IMR-90 (cell line): ENCODE results near the gene RGMB. TPM values are rescaled to one million over a fixed set of nuclear protein-coding genes. Genes with fewer than 3 reads are reported as not detected.

Experiments
- ATAC-seq: fragments of 200-7000 bp; cut with Tn5 transposase; 2 replicates; pipeline ENCODE4 v1.9.1; 2020; ENCODE audit warnings: low read depth, mild to moderate bottlenecking, moderate library complexity
- BruUV-seq: library from RNA; stranded (reverse); fragments of 400-500 nt; replicated peaks from 2 replicates; lab custom pipeline; 2021; lab: Mats Ljungman, UMichigan
- CTCF ChIA-PET: fragments of 300-600 bp; formaldehyde crosslinking; extraction: SDS; loops from one replicate; lab custom pipeline; 2021; ENCODE audit warnings: antibody characterized with exemption; lab: Yijun Ruan, JAX
- POLR2A ChIA-PET: fragments of 300-600 bp; sonication (Branson Sonifier 250); formaldehyde crosslinking; loops from one replicate; lab custom pipeline; 2022; ENCODE audit warnings: antibody characterized with exemption; ENCODE audit not compliant: unreplicated experiment; lab: Charles Lee
- DNase-seq: peaks from one replicate; pipeline ENCODE4 v3.0.0; 2013
- H2AFZ ChIP-seq: replicated peaks from 2 replicates; pipeline ENCODE3; 2013; ENCODE audit warnings: low read length, mild to moderate bottlenecking; ENCODE audit not compliant: poor library complexity
- H2AK5ac ChIP-seq: 2 replicates; pipeline ENCODE4 v1.6.1; 2013; ENCODE audit warnings: low read depth, low read length, inconsistent platforms
- H2AK9ac ChIP-seq: replicated peaks from 2 replicates; pipeline ENCODE3; 2013; ENCODE audit warnings: mild to moderate bottlenecking, low read depth, low read length, moderate library complexity; ENCODE audit not compliant: poor library complexity
- H2BK120ac ChIP-seq: 2 replicates; pipeline ENCODE4 v1.6.1; 2013; ENCODE audit warnings: low read depth, low read length, inconsistent platforms
- H2BK15ac ChIP-seq: 3 replicates; pipeline ENCODE4 v1.6.1; 2013; ENCODE audit warnings: low read depth, low read length, inconsistent platforms
- H2BK20ac ChIP-seq: 2 replicates; pipeline ENCODE4 v1.6.1; 2013; ENCODE audit warnings: low read depth, mild to moderate bottlenecking, inconsistent platforms, low read length, moderate library complexity
- H2BK5ac ChIP-seq: 2 replicates; pipeline ENCODE4 v1.6.1; 2013; ENCODE audit warnings: mild to moderate bottlenecking, low read depth, low read length, inconsistent platforms; ENCODE audit not compliant: poor library complexity, severe bottlenecking
- H3K14ac ChIP-seq: replicated peaks from 2 replicates; pipeline ENCODE4 v1.6.1; 2013; ENCODE audit warnings: low read depth, low read length, inconsistent platforms
- H3K18ac ChIP-seq: 2 replicates; pipeline ENCODE4 v1.6.1; 2013; ENCODE audit warnings: low read depth, low read length, control low read depth
- H3K23ac ChIP-seq: 2 replicates; pipeline ENCODE4 v1.6.1; 2013; ENCODE audit warnings: low read depth, low read length, inconsistent platforms
- H3K27ac ChIP-seq: 2 replicates; pipeline ENCODE4 v1.5.1; 2013; ENCODE audit warnings: mild to moderate bottlenecking, control low read depth, low read length; ENCODE audit not compliant: insufficient read depth
- H3K27me3 ChIP-seq: 2 replicates; pipeline ENCODE4 v1.6.1; 2013; ENCODE audit warnings: low read length; ENCODE audit not compliant: control insufficient read depth, insufficient read depth
- H3K36me3 ChIP-seq: 2 replicates; pipeline ENCODE4 v1.6.1; 2013; ENCODE audit warnings: low read length, mixed read lengths; ENCODE audit not compliant: control insufficient read depth, insufficient read depth
- H3K4ac ChIP-seq: 2 replicates; pipeline ENCODE4 v1.6.1; 2013; ENCODE audit warnings: low read depth, low read length, inconsistent platforms
- H3K4me1 ChIP-seq: 2 replicates; pipeline ENCODE4 v1.6.1; 2013; ENCODE audit warnings: low read length, mixed read lengths; ENCODE audit not compliant: control insufficient read depth, insufficient read depth
- H3K4me2 ChIP-seq: 2 replicates; pipeline ENCODE4 v1.6.1; 2013; ENCODE audit warnings: low read depth, mild to moderate bottlenecking, control low read depth, low read length, moderate library complexity
- H3K4me3 ChIP-seq: 2 replicates; pipeline ENCODE4 v1.5.1; 2013; ENCODE audit warnings: low read depth, mild to moderate bottlenecking, control low read depth, low read length, moderate library complexity; ENCODE audit not compliant: insufficient read depth
- H3K56ac ChIP-seq: 2 replicates; pipeline ENCODE4 v1.6.1; 2013; ENCODE audit warnings: low read length, inconsistent platforms; ENCODE audit not compliant: insufficient read depth; ENCODE audit errors: extremely low read depth
- H3K79me1 ChIP-seq, 2 experiments: 2 replicates each; pipeline ENCODE4 v1.6.1; 2013; ENCODE audit warnings: low read length in 2 of 2, inconsistent platforms in 1 of 2, low read depth in 1 of 2
- H3K9ac ChIP-seq: 2 replicates; pipeline ENCODE4 v1.6.1; 2013; ENCODE audit warnings: low read depth, low read length, control low read depth
- H3K9me1 ChIP-seq: 2 replicates; pipeline ENCODE4 v1.6.1; 2013; ENCODE audit warnings: low read length, inconsistent platforms; ENCODE audit not compliant: insufficient read depth
- H3K9me3 ChIP-seq: 2 replicates; pipeline ENCODE4 v1.6.1; 2013; ENCODE audit warnings: low read length; ENCODE audit not compliant: control insufficient read depth, insufficient read depth
- H4K20me1 ChIP-seq: 2 replicates; pipeline ENCODE4 v1.6.1; 2013; ENCODE audit warnings: low read length, inconsistent platforms; ENCODE audit not compliant: insufficient read depth
- H4K5ac ChIP-seq: 2 replicates; pipeline ENCODE4 v1.6.1; 2013; ENCODE audit warnings: mild to moderate bottlenecking, low read depth, low read length, control low read depth
- H4K8ac ChIP-seq, 2 experiments: 2 replicates each; pipeline ENCODE4 v1.6.1; 2013; ENCODE audit warnings: low read depth in 2 of 2, low read length in 2 of 2, control low read depth in 1 of 2, inconsistent platforms in 1 of 2
- H4K91ac ChIP-seq: 2 replicates; pipeline ENCODE4 v1.6.1; 2013; ENCODE audit warnings: low read depth, low read length, inconsistent platforms; ENCODE audit not compliant: insufficient read depth
- BHLHE40 ChIP-seq: fragments of 150-350 bp; IDR thresholded peaks from 2 replicates; pipeline ENCODE4 v1.6.1; 2016; ENCODE audit warnings: mild to moderate bottlenecking, low read depth, low read length
- MAFK ChIP-seq: IDR thresholded peaks from 2 replicates; pipeline ENCODE4 v1.6.1; 2012; ENCODE audit warnings: low read depth, low read length, improper control_type of control experiment
- WGBS, 2 experiments: methylation state at CpG; one replicate each; pipeline versions ENCODE4 v1.1.5 to v1.1.7; 2013; ENCODE audit warnings: missing lambda C conversion rate in 2 of 2; ENCODE audit not compliant: insufficient read length in 1 of 2; ENCODE audit errors: extremely low coverage in 2 of 2; 5-methylcytosine and 5-hydroxymethylcytosine counted together
- dilution Hi-C: fragments of 300-500 bp; cut with HindIII; formaldehyde crosslinking; loops from one replicate; pipeline ENCODE4 v1.14.3; 2018; ENCODE audit warnings: low sequenced_read_pairs; ENCODE audit not compliant: unreplicated experiment
- in situ Hi-C: fragments of 300-500 bp; cut with MboI; formaldehyde crosslinking; loops from 3 replicates; pipeline ENCODE4 v1.14.3; 2019; ENCODE audit warnings: low sequenced_read_pairs, inconsistent platforms, mixed read lengths
- intact Hi-C: fragments of 100-400 bp; cut with micrococcal nuclease; formaldehyde crosslinking; loops from 2 replicates; pipeline ENCODE4 v1.10.0; 2022
- polyA plus RNA-seq, 3 experiments: library from polyadenylated mRNA; depleted of rRNA; stranded (reverse); fragments of >200 nt; gene quantifications; 2 replicates each; pipeline ENCODE4 v1.2.3, GENCODE V29; 2012; ENCODE audit warnings: low replicate concordance in 1 of 3
- total RNA-seq: library from RNA; depleted of rRNA; stranded (reverse); fragments of >200 nt; gene quantifications from 2 replicates; pipeline ENCODE4 v1.2.3, GENCODE V29; 2012

RGMB gene
- total and polyA plus RNA-seq, 2 of the 4 experiments (the other 2 are of a cell fraction), result 74.4 to 129 TPM

GRCh38 chr5:98840946-98841345 is 67.5 kb downstream of the RGMB start:
- POLR2A ChIA-PET, result interaction anchor here (0.6 kb wide), 1 partner anchor 1953 kb away, joined by 5 read pairs; no protein-coding TSS in a partner anchor
- Histone ChIP-seq H2AK5ac (no peak overlapping the region), H3K4me2 (no peak overlapping the region), H2BK15ac (no peak overlapping the region), H2BK120ac (no peak overlapping the region), H3K4ac (no peak overlapping the region), H3K27ac (no peak overlapping the region), H3K27me3 (no peaks in the 10 kb centered on the region), H3K79me1 (no peaks in the 10 kb centered on the region), H2AK9ac (no peak overlapping the region), H4K8ac (no peak overlapping the region), H4K91ac (no peak overlapping the region), H2AFZ (no peak overlapping the region), H4K5ac (no peak overlapping the region), H2BK5ac (no peak overlapping the region), H3K9ac (no peak overlapping the region), H3K18ac (no peak overlapping the region), H3K56ac (no peak overlapping the region), H3K23ac (no peak overlapping the region), H3K9me1 (no peaks in the 10 kb centered on the region), H3K4me3 (no peak overlapping the region), H3K9me3 (peaks cover 6% of the 10 kb centered on the region), H3K4me1 (peaks cover 2% of the 10 kb centered on the region; the same call in 1 of the 2 replicates), H2BK20ac (no peak overlapping the region), H3K14ac (no peak overlapping the region), H3K36me3 (no peaks in the 10 kb centered on the region), H4K20me1 (no peaks in the 10 kb centered on the region)
- BruUV-seq, result no TSS peak
- no peak for DNase-seq
- CTCF ChIA-PET, result no interaction called here
- dilution Hi-C loops, result no loop called here
- TF ChIP-seq BHLHE40 (no peak), MAFK (no peak)
- no peak for ATAC-seq
- in situ Hi-C loops, result no loop called here
- intact Hi-C loops, result no loop called here
- WGBS, 2 experiments, result no CpG with 5 or more reads among the region's 1 CpG
